HG03520 (cell line): ENCODE measurements around the gene DPP10.
"Not testable (repeated sequence)": the region's sequence is repeated elsewhere in the genome, so short reads cannot be mapped to it uniquely, and the experiment has no call there.

Experiments used
- ATAC-seq: cut with Tn5 transposase; IDR thresholded peaks from one replicate; pipeline ENCODE4 v1.9.1; 2021; ENCODE audit warnings: mild to moderate bottlenecking, moderate library complexity; ENCODE audit not compliant: unreplicated experiment

The DPP10 gene

GRCh38 chr2:114507744-114508143 lies 65.3 kb downstream of the DPP10 start:
- ATAC-seq: no peak

- ATAC-seq: no peak
Measured at GRCh38 chr2:114515882-114516281, 73.4 kb downstream of the DPP10 start.

- ATAC-seq: no peak
Measured at GRCh38 chr2:114517580-114517979, 75.1 kb downstream of the DPP10 start.

GRCh38 chr2:114518738-114519137 lies 76.3 kb downstream of the DPP10 start:
- no peak for ATAC-seq

GRCh38 chr2:114522612-114523011 lies 80.2 kb downstream of the DPP10 start:
- not testable (repeated sequence) for ATAC-seq

GRCh38 chr2:114525955-114526354 lies 83.5 kb downstream of the DPP10 start:
- no peak for ATAC-seq

GRCh38 chr2:114526841-114527240 lies 84.4 kb downstream of the DPP10 start:
- no peak for ATAC-seq

GRCh38 chr2:114527330-114527983 lies 85.0 kb downstream of the DPP10 start:
- no peak for ATAC-seq

- no peak for ATAC-seq
Measured at GRCh38 chr2:114534116-114535084, 92.0 kb downstream of the DPP10 start.

GRCh38 chr2:114537777-114538176 lies 95.3 kb downstream of the DPP10 start:
- no peak for ATAC-seq

- no peak for ATAC-seq
Measured at GRCh38 chr2:114542695-114543094, 100.3 kb downstream of the DPP10 start.

- no peak for ATAC-seq
Measured at GRCh38 chr2:114543236-114543766, 100.9 kb downstream of the DPP10 start.

GRCh38 chr2:114545052-114545451 lies 102.6 kb downstream of the DPP10 start:
- ATAC-seq: no peak

- ATAC-seq: no peak
Measured at GRCh38 chr2:114546531-114546930, 104.1 kb downstream of the DPP10 start.

- no peak for ATAC-seq
Measured at GRCh38 chr2:114548151-114548550, 105.7 kb downstream of the DPP10 start.

- ATAC-seq: no peak
Measured at GRCh38 chr2:114550364-114550763, 107.9 kb downstream of the DPP10 start.

- ATAC-seq: no peak
Measured at GRCh38 chr2:114550895-114551793, 108.7 kb downstream of the DPP10 start.

- ATAC-seq: no peak
Measured at GRCh38 chr2:114553027-114553426, 110.6 kb downstream of the DPP10 start.

- ATAC-seq: no peak
Measured at GRCh38 chr2:114569166-114569565, 126.7 kb downstream of the DPP10 start.

GRCh38 chr2:114577657-114578056 lies 135.2 kb downstream of the DPP10 start:
- no peak for ATAC-seq

GRCh38 chr2:114579542-114579941 lies 137.1 kb downstream of the DPP10 start:
- ATAC-seq: no peak
